ENCODE data around the gene BPIFB4.
"Not testable (repeated sequence)": the region's sequence is repeated elsewhere in the genome, so short reads cannot be mapped to it uniquely, and the experiment has no call there.

BPIFB4 gene

GRCh38 chr20:33086052-33086722, 6.7 kb downstream of the BPIFB4 start:
- DNase-seq (ENCODE audit: low spot score): no peak

GRCh38 chr20:33091147-33091546, 11.7 kb downstream of the BPIFB4 start:
- no peak for DNase-seq (ENCODE audit: low spot score)

- DNase-seq (ENCODE audit: low spot score): no peak
Measured at GRCh38 chr20:33091693-33092092, 12.2 kb downstream of the BPIFB4 start.

DNA sequence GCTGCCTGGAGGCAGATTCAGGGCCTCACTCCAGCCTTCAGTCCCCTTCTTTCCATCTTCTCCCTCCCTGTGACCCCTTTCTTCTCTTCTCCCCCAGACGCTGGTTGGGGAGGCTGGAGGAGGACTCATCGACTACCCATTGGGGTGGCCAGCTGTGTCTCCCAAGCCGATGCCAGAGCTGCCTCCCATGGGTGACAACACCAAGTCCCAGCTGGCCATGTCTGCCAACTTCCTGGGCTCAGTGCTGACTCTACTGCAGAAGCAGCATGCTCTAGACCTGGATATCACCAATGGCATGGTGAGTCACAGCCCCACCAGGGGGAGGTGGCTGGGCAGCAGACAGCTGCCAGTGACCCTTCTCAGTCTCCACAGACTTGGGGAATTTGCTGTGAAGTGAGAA, 12.9 kb downstream of the BPIFB4 start:
- no peak for DNase-seq (ENCODE audit: low spot score)

DNA sequence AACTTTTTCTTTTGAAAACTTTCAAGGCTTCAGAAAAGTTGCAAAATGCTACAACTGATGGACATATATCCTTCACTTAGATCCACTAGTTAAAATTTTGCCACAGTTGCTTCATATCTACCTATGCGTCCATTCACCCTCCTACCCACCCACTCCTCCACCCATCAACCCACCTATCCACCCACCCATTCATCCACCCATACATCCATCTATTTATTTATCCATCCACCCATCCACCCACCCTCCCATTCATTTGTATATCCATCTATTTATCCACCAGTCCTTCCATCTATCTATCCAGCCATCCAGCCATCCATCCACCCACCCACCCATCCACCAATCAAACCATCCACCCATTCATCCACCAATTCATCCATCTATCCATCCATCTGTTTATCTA, 13.6 kb downstream of the BPIFB4 start:
- no peak for DNase-seq (ENCODE audit: low spot score)

GRCh38 chr20:33093582-33093981, 14.1 kb downstream of the BPIFB4 start:
- no peak for DNase-seq (ENCODE audit: low spot score)

GRCh38 chr20:33095249-33095648, 15.8 kb downstream of the BPIFB4 start:
- DNase-seq (ENCODE audit: low spot score): no peak

DNA sequence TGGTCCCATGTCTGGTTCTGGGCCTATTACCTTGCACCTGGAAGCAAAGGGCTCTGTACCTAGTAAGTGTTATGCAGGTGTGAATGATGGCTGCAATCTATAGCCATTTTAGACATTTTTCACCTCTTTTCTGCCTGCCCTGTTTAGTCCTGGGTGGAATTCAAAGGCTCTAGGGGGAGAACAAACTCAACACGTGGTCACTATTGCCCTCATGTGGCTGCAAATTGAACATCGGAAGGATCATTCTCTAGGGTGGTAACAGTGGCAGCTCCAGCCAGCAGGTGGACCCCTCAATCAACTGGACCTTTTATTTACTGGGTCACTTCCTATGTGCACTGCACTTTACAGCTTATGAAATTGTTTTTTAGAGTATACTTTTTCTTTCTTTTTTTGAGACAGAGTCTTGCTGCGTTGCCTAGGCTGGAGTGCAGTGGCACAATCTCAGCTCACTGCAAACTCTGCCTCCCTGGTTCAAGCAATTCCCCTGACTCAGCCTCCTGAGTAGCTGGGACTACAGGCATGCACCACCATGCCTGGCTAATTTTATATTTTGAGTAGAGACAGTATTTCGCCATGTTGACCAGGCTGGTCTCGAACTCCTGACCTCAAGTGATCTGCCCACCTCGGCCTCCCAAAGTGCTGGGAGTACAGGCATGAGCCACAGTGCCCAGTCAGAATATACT, 16.6 kb downstream of the BPIFB4 start:
- peak; percentile 42 for DNase-seq (ENCODE audit: low spot score)

- no peak for DNase-seq (ENCODE audit: low spot score)
Measured at GRCh38 chr20:33097001-33097400, 17.6 kb downstream of the BPIFB4 start.

DNA sequence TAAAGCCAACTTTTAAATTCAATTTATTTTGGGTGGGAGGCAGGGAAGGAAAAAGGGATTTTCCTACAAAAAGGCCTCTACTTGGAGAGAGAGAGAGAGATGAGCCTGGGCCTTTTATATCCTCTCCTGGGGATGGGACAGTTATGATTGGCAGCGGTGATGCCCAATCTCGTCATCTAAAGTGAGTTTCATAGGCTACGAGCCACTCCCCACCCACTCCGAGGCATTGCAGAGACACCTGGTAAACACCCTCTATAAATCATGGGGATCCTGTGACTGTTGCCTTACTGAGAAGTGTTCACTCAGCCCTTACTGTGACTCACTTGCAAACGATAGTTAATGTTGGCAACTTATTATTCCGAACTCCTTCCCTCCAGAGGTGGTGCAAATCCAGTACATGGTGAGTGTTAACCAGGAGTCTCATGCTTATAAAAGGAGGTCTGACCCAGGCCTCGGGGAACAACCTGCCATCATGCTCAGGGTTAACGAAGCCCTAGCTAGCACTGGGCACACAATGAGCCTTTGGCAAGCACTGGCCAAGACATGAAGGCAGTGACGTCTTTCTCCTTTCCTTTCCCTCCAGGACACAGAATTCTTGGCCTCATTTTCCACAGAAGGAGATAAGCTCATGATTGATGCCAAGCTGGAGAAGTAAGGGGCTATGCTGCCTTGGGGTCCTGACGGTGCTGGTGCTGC, 20.5 kb downstream of the BPIFB4 start:
- DNase-seq (ENCODE audit: low spot score): no peak

- no peak for DNase-seq (ENCODE audit: low spot score)
Measured at GRCh38 chr20:33103556-33103955, 24.1 kb downstream of the BPIFB4 start.

- DNase-seq (ENCODE audit: low spot score): no peak
Measured at GRCh38 chr20:33104336-33104735, 24.9 kb downstream of the BPIFB4 start.

DNA sequence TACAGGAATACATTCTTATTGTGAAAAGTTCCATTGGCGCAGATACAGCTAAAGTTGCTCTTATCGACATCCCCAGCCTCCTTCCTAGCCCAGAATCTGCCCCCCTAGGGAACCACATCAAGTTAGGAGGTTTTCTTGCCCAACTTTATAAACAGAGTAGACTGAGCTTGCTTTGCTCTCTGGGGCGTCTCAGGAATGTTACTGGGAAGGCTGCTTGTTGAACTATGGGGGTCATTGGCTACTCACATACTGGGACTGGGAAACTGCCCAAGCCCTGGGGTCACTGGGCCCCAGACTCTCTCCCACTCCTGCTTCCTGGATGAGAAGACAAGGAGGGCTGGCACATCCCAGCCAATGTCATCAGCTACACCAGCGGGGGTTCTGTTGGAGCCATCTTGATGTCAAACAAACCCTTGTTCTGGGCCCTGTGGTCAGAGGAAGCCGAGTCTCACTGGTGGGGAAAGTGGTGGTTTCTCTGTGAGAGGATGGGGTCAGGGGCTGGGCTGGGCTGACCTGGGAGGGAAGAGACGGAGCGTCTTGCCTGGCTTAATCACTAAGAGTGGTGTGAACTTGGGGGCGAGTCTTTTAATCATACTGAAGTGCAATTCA, 26.0 kb downstream of the BPIFB4 start:
- DNase-seq (ENCODE audit: low spot score): no peak

GRCh38 chr20:33106058-33106620, 26.7 kb downstream of the BPIFB4 start:
- DNase-seq (ENCODE audit: low spot score): not testable (repeated sequence)

- DNase-seq (ENCODE audit: low spot score): no peak
Measured at GRCh38 chr20:33108661-33109060, 29.2 kb downstream of the BPIFB4 start.

DNA sequence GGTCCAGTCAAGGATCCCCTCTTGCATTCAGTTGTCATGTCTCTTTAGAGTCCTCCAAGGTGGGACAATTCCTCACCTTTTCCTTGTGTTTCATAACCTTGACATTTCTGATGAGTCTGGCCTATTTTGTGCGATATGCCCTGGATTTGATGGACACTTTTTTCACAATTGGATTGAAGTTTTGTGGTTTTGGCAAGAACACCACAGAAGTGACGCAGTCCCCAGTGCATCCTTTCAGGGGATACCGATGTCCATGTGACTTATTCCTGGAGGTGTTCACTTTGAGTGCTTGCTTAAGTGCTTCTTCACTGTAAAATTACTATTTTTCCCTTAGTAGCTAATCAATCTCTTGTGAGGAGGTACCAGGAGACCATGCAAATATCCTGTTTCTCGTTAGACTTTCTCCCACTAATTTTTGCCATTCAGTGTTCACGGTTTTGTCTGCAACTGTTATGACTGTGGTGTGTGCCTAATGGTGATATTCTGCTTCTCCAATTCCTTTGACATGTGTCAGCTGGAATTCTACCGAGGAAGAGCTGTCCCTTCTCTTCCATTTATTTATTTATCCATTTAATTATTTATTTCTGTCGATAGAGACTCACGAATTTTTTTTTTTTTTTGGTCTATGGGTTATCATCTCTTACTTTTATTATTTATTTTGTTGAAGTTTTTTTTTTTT, 30.8 kb downstream of the BPIFB4 start:
- no peak for DNase-seq (ENCODE audit: low spot score)

- DNase-seq (ENCODE audit: low spot score): no peak
Measured at GRCh38 chr20:33111306-33111705, 31.9 kb downstream of the BPIFB4 start.

- DNase-seq (ENCODE audit: low spot score): no peak
Measured at GRCh38 chr20:33112547-33113386, 33.3 kb downstream of the BPIFB4 start.

DNA sequence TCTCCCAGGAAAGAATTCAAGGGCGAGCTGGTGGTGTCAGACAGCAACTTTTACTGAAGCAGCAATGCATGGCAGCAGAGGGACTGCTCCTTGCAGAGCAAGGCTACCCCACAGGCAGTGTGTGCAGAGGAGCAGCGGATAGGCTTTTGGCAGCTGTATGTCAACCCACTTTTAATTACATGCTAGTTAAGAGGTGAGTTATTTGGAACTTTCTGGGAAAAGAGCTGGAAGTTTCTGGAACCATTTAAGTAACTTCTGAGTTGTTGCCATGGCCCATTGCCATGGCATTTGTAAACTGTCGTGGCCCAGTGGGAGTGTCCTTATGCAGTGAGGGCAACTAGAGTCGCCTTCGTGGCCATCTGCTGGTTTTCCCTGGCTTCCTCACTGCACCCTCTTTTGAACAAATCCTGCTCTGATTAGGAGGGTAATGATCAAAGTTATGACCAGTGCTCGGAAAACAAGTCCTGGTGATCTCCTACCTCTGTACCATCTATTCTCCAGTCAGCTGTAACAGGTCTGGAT, 34.0 kb downstream of the BPIFB4 start:
- no peak for DNase-seq (ENCODE audit: low spot score)

- not testable (repeated sequence) for DNase-seq (ENCODE audit: low spot score)
Measured at GRCh38 chr20:33115501-33115900, 36.1 kb downstream of the BPIFB4 start.

Measured in CD4-positive, alpha-beta T cell treated with Interleukin-2 at 100 ng/mL for 4 hours (primary cell).